H1 (cell line): ENCODE measurements around the gene CEP41. TPM values are rescaled to one million over a fixed set of nuclear protein-coding genes. Genes with fewer than 3 reads are reported as not detected.

Experiments
- CBX5 ChIP-seq: fragments of 300-800, 300-1000 bp; sonication (generic); IDR thresholded peaks from 2 replicates; pipeline ENCODE4 v1.7.1; 2016; ENCODE audit warnings: antibody characterized with exemption, low read length, low read depth
- CHD1 ChIP-seq: IDR thresholded peaks from 2 replicates; pipeline ENCODE4 v1.6.1; 2012; ENCODE audit warnings: low read depth, low read length, improper control_type of control experiment
- RNF2 ChIP-seq: fragments of 200-900, 300-1000 bp; sonication (generic); IDR thresholded peaks from 2 replicates; pipeline ENCODE4 v1.7.1; 2016; ENCODE audit warnings: borderline replicate concordance, low read depth, mild to moderate bottlenecking, antibody characterized with exemption, low read length; ENCODE audit not compliant: poor library complexity, severe bottlenecking; ENCODE audit errors: missing control alignments
- polyA plus RNA-seq, 7 experiments: library from polyadenylated mRNA; depleted of rRNA in 3 of 7; stranded (reverse) in 5 of 7; unstranded in 2 of 7; fragments of >200 nt in 5 of 7; fragments of 200-250 nt in 2 of 7; gene quantifications; 1 replicate in 5 of 7; 2 replicates in 1 of 7; 4 replicates in 1 of 7; pipeline versions ENCODE4 v1.2.1 to v1.2.3, GENCODE V29; 2011 to 2013; ENCODE audit warnings: missing spikeins in 2 of 7, mixed read lengths in 2 of 7
- total RNA-seq: library from RNA; stranded (reverse); fragmentation: NEBNext Ultra II Directional; extraction: Animal tissue kit (Norgen Biotek cat#: 25700); gene quantifications from 2 replicates; pipeline ENCODE4 v1.2.1, GENCODE V29; 2021
- TF ChIP-seq, protein P1 (sequence below): IDR thresholded peaks from 2 replicates; pipeline ENCODE4 v1.6.1; 2012; ENCODE audit warnings: low read length, inconsistent platforms

Gene CEP41
- total and polyA plus RNA-seq, 2 of the 8 experiments (the other 6 are each of a cell fraction or from before 2014, with no cell fraction given): 9.3 to 12.8 TPM

DNA sequence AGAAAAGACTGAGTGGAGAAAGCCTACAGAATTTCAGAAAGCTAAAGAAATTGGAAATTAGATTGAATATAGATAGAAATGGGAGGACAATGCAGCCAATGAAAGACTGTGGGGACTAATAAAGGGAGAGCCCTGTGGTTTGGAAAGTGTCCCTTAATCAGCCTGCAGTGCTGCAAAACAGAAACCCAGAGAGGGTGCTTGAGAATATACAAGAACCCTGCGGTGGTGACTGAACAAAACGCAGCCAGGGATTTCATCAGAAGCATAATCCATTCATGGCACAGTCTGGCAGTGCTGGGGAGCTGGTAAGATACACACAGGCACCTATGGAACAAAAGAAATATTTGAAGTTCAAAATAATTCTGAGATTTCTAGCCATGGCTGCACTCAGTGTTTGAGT lies 19.1 kb downstream of the CEP41 start (continued):
- TF ChIP-seq CHD1 (no peak), RNF2 (no peak), CBX5 (no peak)
- TF ChIP-seq, protein P1, sequence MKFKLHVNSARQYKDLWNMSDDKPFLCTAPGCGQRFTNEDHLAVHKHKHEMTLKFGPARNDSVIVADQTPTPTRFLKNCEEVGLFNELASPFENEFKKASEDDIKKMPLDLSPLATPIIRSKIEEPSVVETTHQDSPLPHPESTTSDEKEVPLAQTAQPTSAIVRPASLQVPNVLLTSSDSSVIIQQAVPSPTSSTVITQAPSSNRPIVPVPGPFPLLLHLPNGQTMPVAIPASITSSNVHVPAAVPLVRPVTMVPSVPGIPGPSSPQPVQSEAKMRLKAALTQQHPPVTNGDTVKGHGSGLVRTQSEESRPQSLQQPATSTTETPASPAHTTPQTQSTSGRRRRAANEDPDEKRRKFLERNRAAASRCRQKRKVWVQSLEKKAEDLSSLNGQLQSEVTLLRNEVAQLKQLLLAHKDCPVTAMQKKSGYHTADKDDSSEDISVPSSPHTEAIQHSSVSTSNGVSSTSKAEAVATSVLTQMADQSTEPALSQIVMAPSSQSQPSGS: no peak
